Measurements from ENCODE around the gene EVI2A.

The EVI2A gene

GRCh38 chr17:31272236-31272635 is 49.2 kb downstream of the EVI2A start:
- Histone ChIP-seq H3K4me3 (ENCODE audit: control insufficient read depth in 1 of 7, extremely low read depth in 1 of 7, insufficient read depth in 4 of 7, low read depth in 2 of 7, low read length in 6 of 7) (no peak overlapping the region), H3K9me3 (ENCODE audit: control extremely low read depth in 1 of 5, control insufficient read depth in 4 of 5, insufficient read depth in 2 of 5, low read depth in 1 of 5, low read length in 4 of 5) (no peaks in the 10 kb centered on the region), H3K27ac (ENCODE audit: insufficient read depth in 1 of 2, low read depth in 1 of 2, low read length in 2 of 2, poor library complexity in 1 of 2, severe bottlenecking in 2 of 2) (no peak overlapping the region), H3K27me3 (replicated peaks in 2 of 5; ENCODE audit: control insufficient read depth in 4 of 5, insufficient read depth in 5 of 5, low read length in 4 of 5) (no peaks in the 10 kb centered on the region), H3K36me3 (ENCODE audit: control insufficient read depth in 4 of 4, insufficient read depth in 4 of 4, low read length in 3 of 4) (peaks cover 3 to 33% (median 16%) of the 10 kb centered on the region in 4 experiments), H3K4me1 (ENCODE audit: control extremely low read depth in 1 of 4, control insufficient read depth in 4 of 4, insufficient read depth in 4 of 4, low read length in 3 of 4) (peaks cover 0 to 8% (median 2%) of the 10 kb centered on the region in 4 experiments)
- ChIA-PET CTCF (no interaction called here), POLR2A (no interaction called here)
- no CpG with 5 or more reads among the region's 1 CpG for WGBS (ENCODE audit: insufficient coverage)
- no peak for DNase-seq

- Histone ChIP-seq H3K27ac (ENCODE audit: insufficient read depth in 1 of 2, low read depth in 1 of 2, low read length in 2 of 2, poor library complexity in 1 of 2, severe bottlenecking in 2 of 2) (no peak overlapping the region), H3K36me3 (ENCODE audit: control insufficient read depth in 4 of 4, insufficient read depth in 4 of 4, low read length in 3 of 4) (peaks cover 3 to 27% (median 16%) of the 10 kb centered on the region in 4 experiments), H3K4me1 (ENCODE audit: control extremely low read depth in 1 of 4, control insufficient read depth in 4 of 4, insufficient read depth in 4 of 4, low read length in 3 of 4) (peaks cover 0 to 5% (median 2%) of the 10 kb centered on the region in 4 experiments), H3K4me3 (ENCODE audit: control insufficient read depth in 1 of 7, extremely low read depth in 1 of 7, insufficient read depth in 4 of 7, low read depth in 2 of 7, low read length in 6 of 7) (no peak overlapping the region), H3K9me3 (ENCODE audit: control extremely low read depth in 1 of 5, control insufficient read depth in 4 of 5, insufficient read depth in 2 of 5, low read depth in 1 of 5, low read length in 4 of 5) (no peaks in the 10 kb centered on the region), H3K27me3 (replicated peaks in 2 of 5; ENCODE audit: control insufficient read depth in 4 of 5, insufficient read depth in 5 of 5, low read length in 4 of 5) (no peaks in the 10 kb centered on the region)
- WGBS (ENCODE audit: insufficient coverage) = 100% methylated on average over 1 of the region's 1 CpG
- CTCF ChIA-PET = interaction anchor here (0.6 to 1.9 kb wide), 4 partner anchors 10 to 414 kb away, joined by 3 to 9 read pairs (median 3); no protein-coding TSS in a partner anchor
- POLR2A ChIA-PET = no interaction called here
- no peak for DNase-seq
These were observed 51.8 kb downstream of the EVI2A start for GRCh38 chr17:31269578-31269983.

GRCh38 chr17:31269036-31269577 is 52.3 kb downstream of the EVI2A start:
- Histone ChIP-seq H3K36me3 (ENCODE audit: control insufficient read depth in 4 of 4, insufficient read depth in 4 of 4, low read length in 3 of 4) (peaks cover 3 to 27% (median 16%) of the 10 kb centered on the region in 4 experiments), H3K9me3 (ENCODE audit: control extremely low read depth in 1 of 5, control insufficient read depth in 4 of 5, insufficient read depth in 2 of 5, low read depth in 1 of 5, low read length in 4 of 5) (no peaks in the 10 kb centered on the region), H3K4me1 (ENCODE audit: control extremely low read depth in 1 of 4, control insufficient read depth in 4 of 4, insufficient read depth in 4 of 4, low read length in 3 of 4) (peaks cover 0 to under 1% (median 0%) of the 10 kb centered on the region in 4 experiments), H3K27me3 (replicated peaks in 2 of 5; ENCODE audit: control insufficient read depth in 4 of 5, insufficient read depth in 5 of 5, low read length in 4 of 5) (no peaks in the 10 kb centered on the region), H3K27ac (ENCODE audit: insufficient read depth in 1 of 2, low read depth in 1 of 2, low read length in 2 of 2, poor library complexity in 1 of 2, severe bottlenecking in 2 of 2) (no peak overlapping the region), H3K4me3 (ENCODE audit: control insufficient read depth in 1 of 7, extremely low read depth in 1 of 7, insufficient read depth in 4 of 7, low read depth in 2 of 7, low read length in 6 of 7) (no peak overlapping the region)
- ChIA-PET POLR2A (no interaction called here), CTCF (interaction anchor here (1.0 to 1.9 kb wide), 3 partner anchors 11 to 103 kb away, joined by 3 to 9 read pairs (median 3); no protein-coding TSS in a partner anchor)
- 100% methylated on average over 1 of the region's 2 CpGs for WGBS (ENCODE audit: insufficient coverage)
- no peak for DNase-seq

All from common myeloid progenitor, CD34-positive (primary cell).